ENCODE results near the gene PTPN7.

The PTPN7 gene

DNA sequence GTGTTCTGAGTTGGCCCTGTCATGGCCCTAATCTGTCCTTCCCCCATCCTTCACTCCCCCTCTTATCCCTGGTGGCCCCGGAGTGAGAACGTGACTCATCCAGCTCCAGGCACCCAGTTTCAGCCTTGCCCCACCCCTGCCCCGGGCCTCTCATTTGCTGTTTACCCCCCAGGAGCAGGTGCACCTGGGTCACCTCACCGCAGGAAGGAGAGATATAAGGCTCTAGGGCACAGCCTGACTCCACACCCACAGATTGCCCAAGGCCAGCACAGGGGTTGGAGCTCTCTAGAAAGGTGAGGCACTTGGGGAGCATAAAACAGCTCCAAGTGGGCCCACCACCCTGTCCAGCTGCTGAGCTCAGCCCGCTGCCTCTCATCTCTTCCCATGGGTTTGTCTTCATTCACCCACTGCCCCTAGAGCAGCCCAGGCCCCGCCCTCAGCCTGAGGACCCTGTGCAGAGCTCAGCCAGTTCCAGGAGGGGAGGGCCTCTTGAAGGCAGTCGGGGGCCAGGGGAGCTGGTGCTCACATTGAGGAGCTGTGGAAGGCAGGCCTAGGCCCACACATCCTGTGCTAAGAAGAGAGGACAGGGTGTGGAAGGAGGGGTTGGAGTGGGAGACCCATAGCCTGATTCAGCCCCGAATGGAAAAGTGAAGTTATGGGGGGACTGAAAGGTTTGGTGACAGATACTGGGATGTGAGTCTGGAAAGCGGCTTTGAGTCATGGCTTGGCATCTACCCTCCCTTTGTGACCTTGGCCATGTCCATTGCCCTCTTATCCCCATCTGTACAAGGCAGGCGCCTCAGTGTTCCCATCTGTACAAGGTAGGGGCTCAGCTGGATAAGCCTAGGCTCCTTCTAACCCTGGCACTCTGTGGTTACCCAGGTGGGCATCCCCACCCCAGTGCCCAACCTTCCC is 53.8 kb downstream of the PTPN7 start:
- DNase-seq (ENCODE audit: low read depth in 2 of 2): no peak

DNA sequence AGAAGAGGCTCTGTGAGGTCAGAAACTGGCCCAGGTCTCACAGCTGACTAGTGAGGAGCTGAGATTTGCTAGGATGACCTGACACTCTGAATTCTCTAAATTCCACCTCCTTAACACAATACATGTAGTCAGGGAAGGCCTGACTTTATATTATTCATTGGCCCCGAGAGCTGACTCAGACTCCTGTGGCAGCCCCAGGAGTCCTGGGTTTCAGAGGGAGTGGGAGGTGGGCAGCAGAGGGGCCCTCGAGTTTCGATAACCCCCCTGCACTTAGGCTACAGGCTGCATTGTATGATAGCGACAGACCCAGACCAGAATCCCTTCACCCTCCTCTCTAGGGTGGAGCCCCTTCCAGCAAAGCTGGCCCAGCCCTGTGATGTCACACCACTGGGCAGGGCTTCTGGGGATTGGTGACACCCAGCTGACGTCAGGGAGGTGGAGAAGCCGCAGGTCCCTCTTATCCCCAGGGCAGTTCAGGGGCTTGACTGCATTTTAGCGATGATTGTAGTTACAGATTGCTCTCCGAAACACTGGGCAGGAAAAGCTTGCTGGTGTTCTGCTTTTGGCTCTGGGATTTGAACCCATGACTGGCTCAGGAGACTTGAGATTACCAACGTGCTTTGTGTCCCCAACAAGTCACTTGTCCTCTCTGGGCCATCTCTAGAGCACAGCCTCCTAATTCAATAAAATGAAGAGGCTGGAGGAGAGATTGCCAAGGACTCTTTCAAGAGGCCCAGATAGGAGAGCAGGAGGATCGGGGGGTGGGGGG is 54.6 kb downstream of the PTPN7 start:
- DNase-seq (ENCODE audit: low read depth in 2 of 2): no peak

DNA sequence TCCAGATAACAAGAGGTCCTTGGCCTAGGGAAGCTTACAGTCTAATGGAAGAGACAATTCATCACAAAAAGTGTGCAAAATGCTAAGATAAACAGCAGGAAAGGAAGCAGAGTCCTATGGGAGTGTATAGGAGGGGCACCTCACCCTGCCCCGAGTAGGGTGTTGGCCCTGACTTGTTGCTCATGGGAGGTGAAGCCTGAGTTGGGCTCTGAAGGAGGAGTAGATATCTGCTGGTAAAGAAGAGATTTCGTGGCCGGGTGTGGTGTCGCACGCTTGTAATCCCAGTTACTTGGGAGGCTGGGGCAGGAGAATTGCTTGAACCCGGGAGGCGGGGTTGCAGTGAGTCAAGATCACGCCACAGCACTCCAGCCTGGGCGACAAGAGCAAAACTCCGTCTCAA is 56.3 kb downstream of the PTPN7 start:
- DNase-seq (ENCODE audit: low read depth in 2 of 2): no peak

DNA sequence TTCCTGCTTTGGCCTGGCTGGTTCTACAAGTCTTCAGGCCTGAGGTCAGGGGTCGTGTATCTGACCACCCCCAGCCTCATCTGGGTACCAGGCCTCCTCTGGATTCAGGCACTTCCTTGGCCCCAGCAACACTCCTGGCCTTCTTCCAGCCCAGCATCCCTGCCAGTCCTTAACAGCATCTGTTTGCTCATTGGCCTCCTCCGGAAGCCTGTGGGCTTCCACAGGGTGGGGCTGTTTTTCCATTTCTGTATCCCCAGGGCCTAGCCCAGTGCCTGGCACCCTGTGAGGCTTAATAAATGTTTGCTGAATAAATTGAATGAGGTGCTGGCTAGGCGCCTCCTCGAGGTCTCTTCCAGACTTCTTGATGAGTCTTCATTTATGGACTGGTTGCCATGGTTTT is 59.2 kb downstream of the PTPN7 start:
- DNase-seq (ENCODE audit: low read depth in 2 of 2): no peak

Measured in fibroblast of skin of left quadriceps (primary cell).